Activated CD4-positive, alpha-beta T cell treated with anti-CD3 and anti-CD28 coated beads, Interleukin-2, amount 50 U/mL, for 24 hours (primary cell): ENCODE measurements around the gene SERPINB10.

ENCODE experiments used
- DNase-seq, 2 donors: peaks; one replicate each; pipeline ENCODE4 v3.0.0-alpha.2; 2020; ENCODE audit warnings: low read depth in 1 of 2, low spot score in 1 of 2

The SERPINB10 gene, protein sequence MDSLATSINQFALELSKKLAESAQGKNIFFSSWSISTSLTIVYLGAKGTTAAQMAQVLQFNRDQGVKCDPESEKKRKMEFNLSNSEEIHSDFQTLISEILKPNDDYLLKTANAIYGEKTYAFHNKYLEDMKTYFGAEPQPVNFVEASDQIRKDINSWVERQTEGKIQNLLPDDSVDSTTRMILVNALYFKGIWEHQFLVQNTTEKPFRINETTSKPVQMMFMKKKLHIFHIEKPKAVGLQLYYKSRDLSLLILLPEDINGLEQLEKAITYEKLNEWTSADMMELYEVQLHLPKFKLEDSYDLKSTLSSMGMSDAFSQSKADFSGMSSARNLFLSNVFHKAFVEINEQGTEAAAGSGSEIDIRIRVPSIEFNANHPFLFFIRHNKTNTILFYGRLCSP

DNA sequence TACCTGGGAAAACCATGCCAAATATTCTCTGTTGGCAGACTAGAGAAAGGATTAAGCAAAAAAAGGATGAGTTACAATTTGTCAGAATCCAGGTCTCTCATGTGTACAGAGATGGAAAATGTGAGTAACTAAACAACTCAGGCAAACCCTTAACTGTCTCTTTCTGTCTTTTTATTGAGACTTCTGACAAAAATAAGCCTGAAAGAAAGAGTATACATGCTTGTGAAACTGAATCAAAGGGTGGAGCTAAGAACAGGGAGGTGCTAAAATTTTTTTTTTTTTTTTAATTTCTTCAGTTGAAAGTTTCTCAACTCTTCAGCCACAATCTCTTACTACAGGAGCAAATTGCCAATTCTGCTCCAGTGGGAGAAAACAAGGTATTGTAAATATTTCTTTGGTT lies at the start of gene SERPINB10:
TSS of gene SERPINB10 (plus strand) at position 295 of the 400 bp plus-strand sequence. CDS start 7,553 bp downstream, outside the sequence.
- DNase-seq = no peak

DNA sequence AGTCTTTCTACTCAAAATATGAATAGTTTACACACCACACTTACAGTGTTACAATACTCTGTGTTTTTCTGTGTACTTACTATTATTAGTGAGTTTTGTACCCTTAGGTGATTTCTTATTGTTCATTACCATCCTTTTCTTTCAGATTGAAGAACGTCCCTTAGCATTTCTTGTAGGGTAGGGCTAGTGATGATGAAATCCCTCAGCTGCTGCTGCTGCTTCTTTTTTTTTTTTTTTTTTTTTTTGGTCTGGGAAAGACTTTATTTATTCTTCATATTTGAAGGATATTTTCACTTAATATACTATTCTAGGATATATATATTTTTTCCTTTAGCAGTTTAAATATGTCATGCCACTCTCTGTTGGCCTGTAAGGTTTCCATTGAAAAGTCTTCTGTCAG lies 49.3 kb upstream of the SERPINB10 start:
- DNase-seq = no peak

- no peak for DNase-seq
Measured at GRCh38 chr18:63859781-63860475, 47.8 kb upstream of the SERPINB10 start.

GRCh38 chr18:63860531-63860930 lies 47.2 kb upstream of the SERPINB10 start:
- DNase-seq = no peak

- no peak for DNase-seq
Measured at GRCh38 chr18:63867368-63868125, 40.2 kb upstream of the SERPINB10 start.

GRCh38 chr18:63868546-63868945 lies 39.2 kb upstream of the SERPINB10 start:
- no peak for DNase-seq

DNA sequence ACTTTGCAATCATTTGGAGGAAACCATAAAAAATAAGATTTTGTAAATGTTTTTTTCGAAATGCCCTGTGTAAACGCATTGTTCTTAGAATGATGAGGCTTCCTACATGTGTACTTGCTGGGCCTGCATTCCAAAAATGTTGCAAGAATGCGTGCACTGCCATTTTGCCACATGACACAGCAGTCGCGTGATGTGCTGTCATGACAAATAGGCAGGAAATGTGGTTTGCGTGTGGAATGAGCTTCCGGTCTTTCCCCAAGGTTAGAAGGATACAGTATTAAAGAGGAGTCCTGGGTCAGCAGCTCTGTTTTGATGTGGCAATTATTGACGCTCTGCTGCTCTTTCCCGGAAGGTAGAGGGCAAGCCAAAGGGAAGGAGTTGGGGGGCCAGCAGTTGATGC lies 38.4 kb upstream of the SERPINB10 start:
- DNase-seq = no peak

DNA sequence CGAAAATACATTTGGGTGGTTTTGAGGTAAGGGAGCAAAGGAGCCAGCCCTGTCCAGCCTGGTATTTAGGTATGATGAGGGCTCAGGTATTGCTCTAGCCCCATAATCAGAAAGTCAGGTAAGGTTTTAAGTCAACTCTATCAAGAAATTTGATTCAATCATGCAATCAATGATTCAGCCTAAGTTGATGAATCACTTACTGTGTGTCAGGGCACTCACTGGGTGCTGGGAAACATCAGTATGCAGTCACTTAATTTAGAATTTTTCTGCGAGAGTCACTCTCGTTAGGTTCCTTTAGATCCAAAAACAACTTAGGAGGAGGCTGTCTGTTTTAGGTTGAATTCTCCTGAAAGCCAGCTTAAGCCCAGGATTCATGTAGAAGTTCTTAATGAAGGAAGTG lies 37.9 kb upstream of the SERPINB10 start:
- no peak for DNase-seq

- no peak for DNase-seq
Measured at GRCh38 chr18:63871836-63872235, 35.9 kb upstream of the SERPINB10 start.

GRCh38 chr18:63872586-63872985 lies 35.2 kb upstream of the SERPINB10 start:
- no peak for DNase-seq

- DNase-seq = no peak
Measured at GRCh38 chr18:63878343-63878742, 29.4 kb upstream of the SERPINB10 start.

DNA sequence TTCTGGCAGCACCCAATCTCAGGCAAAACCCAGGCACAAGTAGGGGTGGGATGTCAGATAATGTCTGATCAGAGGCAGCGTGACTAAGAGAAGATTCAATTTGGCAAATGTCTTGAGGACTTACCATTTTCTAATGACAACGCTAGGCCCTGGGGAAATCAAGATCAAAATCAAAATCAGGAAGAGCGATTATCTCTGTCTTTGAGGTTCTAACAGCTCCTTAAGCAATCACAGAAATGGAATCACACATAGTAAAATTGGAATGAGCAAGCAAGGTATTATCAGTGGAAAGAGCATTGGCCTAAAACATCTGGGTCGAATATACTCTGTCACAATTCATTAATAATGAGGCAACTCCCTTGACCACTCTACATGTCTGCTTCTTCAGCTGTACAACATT lies 28.8 kb upstream of the SERPINB10 start:
- DNase-seq = no peak

- DNase-seq = no peak
Measured at GRCh38 chr18:63879709-63880108, 28.0 kb upstream of the SERPINB10 start.

- DNase-seq = no peak
Measured at GRCh38 chr18:63881851-63882250, 25.9 kb upstream of the SERPINB10 start.

- no peak for DNase-seq
Measured at GRCh38 chr18:63882333-63883141, 25.2 kb upstream of the SERPINB10 start.

GRCh38 chr18:63883617-63884016 lies 24.1 kb upstream of the SERPINB10 start:
- DNase-seq = no peak

DNA sequence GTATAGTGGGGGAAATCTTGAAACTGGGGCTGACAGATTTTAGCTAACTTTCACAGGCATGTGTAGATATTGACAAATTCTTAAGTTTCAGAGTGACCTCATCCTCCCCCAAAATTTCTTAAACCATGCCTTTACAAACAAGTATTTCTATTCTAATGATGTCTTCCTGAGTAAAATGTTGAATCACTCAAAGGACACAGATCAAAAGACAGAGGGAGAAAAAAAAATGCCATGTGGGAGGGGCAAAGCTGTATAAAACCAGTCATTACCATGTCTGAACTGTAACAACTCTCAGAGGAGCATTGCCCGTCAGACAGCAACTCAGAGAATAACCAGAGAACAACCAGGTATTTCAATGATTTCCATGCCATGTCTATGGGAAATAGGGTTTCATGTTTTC lies 20.3 kb upstream of the SERPINB10 start, which contains the start of gene SERPINB2:
TSS of gene SERPINB2 (plus strand) at position 282 of the 400 bp plus-strand sequence. CDS start 3,740 bp downstream, outside the sequence.
- no peak for DNase-seq

- no peak for DNase-seq
Measured at GRCh38 chr18:63888470-63889190, 19.1 kb upstream of the SERPINB10 start.

DNA sequence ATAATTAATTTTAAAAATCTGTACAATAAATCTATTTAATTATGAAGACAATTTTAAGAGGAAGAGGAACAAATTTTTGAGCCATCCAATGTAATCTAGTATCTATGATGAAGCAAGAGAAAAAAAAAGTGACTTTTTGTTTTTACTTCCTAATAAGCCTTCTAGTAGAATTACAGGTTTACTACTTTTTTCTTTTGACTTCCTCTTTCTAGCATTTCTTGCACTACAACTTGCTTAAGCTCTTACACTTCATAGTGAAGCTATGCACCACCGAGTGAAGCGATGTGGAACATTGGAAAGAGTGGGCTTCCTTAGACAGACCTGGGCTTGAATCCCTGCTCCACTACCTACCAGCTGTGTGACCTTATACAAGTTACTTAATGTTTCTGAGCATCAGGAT lies 18.1 kb upstream of the SERPINB10 start:
- no peak for DNase-seq
